ENCODE measurements around the gene MSS51. TPM values are rescaled to one million over a fixed set of nuclear protein-coding genes. Genes with fewer than 3 reads are reported as not detected.

The MSS51 gene
- total RNA-seq, 6 experiments from 2014 or later: 0.31 to 0.66 (median 0.50) TPM

DNA sequence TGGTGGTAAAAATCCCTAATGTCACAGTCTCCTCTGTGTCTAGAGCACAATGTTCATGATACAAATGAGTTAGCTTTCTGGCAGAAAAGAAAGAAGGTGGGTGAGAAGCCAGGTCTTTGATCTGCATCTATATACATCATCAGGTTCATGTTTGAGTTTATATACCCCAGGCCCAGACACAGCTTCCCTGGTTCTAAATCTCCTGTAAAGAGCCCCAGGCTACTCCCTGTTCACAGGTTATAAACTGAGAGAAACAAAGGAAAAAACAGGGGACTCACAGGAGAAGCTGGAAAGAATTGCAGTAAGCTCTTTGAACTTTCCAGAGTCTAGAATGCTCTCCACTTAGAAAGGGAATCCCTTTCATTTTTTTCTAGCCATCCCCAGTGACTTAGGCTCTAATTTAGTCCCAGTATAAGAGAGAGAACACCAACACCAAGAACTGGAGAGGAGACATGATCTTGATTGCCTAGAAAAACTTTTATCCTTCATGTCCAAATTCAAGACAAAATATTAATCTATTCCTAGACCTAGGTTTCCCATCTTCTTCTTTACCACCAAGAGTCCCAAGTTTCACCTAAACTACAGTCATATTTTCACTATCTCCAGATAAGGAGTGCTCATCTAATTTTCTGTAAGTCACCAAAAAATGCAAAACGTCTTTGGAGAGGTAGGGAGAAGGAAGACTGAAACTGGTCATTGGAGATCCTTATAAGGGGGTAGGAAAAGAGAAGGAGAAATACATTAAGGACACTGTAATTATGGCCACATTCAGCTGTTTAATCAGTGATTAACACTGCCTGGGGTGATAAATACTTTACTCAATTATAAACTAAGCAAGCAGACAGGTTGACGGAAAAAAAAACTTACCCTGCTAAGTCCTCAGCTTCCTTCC, 469 bp downstream of the MSS51 start:
- Mint-ChIP-seq H3K9me3 (no peaks in the 10 kb centered on the region), H3K27me3 (ENCODE audit: insufficient read depth) (no peaks in the 10 kb centered on the region), H3K36me3 (ENCODE audit: low read depth) (peaks cover 17% of the 10 kb centered on the region), H3K27ac (no peak overlapping the region), H3K4me3 (no peak overlapping the region), H3K4me1 (ENCODE audit: low read depth) (no peaks in the 10 kb centered on the region)
- TF ChIP-seq, protein P1, sequence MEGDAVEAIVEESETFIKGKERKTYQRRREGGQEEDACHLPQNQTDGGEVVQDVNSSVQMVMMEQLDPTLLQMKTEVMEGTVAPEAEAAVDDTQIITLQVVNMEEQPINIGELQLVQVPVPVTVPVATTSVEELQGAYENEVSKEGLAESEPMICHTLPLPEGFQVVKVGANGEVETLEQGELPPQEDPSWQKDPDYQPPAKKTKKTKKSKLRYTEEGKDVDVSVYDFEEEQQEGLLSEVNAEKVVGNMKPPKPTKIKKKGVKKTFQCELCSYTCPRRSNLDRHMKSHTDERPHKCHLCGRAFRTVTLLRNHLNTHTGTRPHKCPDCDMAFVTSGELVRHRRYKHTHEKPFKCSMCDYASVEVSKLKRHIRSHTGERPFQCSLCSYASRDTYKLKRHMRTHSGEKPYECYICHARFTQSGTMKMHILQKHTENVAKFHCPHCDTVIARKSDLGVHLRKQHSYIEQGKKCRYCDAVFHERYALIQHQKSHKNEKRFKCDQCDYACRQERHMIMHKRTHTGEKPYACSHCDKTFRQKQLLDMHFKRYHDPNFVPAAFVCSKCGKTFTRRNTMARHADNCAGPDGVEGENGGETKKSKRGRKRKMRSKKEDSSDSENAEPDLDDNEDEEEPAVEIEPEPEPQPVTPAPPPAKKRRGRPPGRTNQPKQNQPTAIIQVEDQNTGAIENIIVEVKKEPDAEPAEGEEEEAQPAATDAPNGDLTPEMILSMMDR (IDR thresholded peaks at IDR 0.05): no peak
- DNase-seq: no peak

DNA sequence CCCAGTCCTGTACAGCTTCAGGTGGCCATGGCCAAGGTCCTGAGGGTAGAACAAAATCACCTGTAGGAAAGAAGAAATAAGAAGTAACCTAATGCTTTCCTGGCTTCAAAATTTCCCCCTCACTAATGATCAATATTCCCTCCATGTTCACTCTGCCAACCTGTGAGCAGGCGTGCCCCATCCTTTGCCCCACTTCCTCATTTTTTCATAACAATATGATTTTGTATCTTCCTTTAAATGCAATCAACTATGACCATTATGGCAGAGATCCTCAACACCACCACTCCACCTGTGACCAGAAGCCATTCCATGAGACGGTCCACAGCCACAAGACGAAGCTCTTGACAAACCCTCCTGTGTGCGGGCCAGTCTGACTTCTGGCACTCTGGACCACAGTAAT, 7.0 kb downstream of the MSS51 start:
- DNase-seq: no peak
- H3K27ac Mint-ChIP-seq: no peak overlapping the region
- H3K9me3 Mint-ChIP-seq: no peaks in the 10 kb centered on the region
- H3K4me1 Mint-ChIP-seq (ENCODE audit: low read depth): no peaks in the 10 kb centered on the region
- peaks cover 40% of the 10 kb centered on the region for H3K36me3 Mint-ChIP-seq (ENCODE audit: low read depth)
- H3K4me3 Mint-ChIP-seq: no peak overlapping the region
- TF ChIP-seq, protein P1 (IDR thresholded peaks at IDR 0.05): no peak
- no peaks in the 10 kb centered on the region; the same call in 1 of the 2 replicates for H3K27me3 Mint-ChIP-seq (ENCODE audit: insufficient read depth)

DNA sequence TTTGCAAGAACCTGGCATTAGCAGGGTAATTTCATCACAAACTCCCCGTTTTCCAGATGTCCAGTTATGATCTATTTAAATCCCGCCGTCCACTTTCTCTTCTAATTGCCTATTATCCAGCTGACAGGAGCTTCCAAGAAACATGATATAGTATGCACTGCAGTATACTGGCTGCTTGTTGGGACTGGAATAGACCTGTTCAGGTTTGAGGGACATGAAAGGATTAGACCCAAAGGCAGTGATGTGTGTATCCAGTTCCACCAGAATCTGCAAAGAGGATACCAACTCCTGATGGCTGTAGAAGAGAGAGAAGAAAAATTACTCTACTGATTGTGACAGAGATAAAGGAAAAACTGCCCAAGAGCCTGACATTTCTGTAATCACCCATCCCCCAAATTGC, 8.9 kb downstream of the MSS51 start:
- peaks cover 44% of the 10 kb centered on the region for H3K36me3 Mint-ChIP-seq (ENCODE audit: low read depth)
- TF ChIP-seq, protein P1 (IDR thresholded peaks at IDR 0.05): no peak
- no peaks in the 10 kb centered on the region for H3K9me3 Mint-ChIP-seq
- no peak overlapping the region for H3K27ac Mint-ChIP-seq
- no peak overlapping the region for H3K4me3 Mint-ChIP-seq
- H3K27me3 Mint-ChIP-seq (ENCODE audit: insufficient read depth): no peaks in the 10 kb centered on the region; the same call in 1 of the 2 replicates
- no peak for DNase-seq
- peaks cover 9% of the 10 kb centered on the region for H3K4me1 Mint-ChIP-seq (ENCODE audit: low read depth)

DNA sequence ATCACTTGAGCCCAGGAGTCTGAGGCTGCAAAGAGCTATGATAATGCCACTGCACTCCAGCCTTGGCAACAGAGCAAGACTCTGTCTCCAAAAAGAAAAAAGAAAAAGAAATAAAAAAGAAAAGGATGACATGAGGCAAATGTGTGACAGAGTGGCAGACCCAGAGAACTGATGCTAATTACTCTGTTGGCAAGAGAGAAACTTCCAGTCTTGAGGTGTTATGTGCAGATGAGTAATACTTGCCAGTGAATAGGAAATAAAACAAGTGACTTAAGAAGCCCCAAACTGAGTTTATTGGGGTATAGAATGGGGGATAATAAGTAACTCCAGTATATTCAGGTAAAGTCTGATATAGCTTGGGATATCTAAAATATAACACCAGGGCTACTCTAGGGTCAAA, 10.1 kb downstream of the MSS51 start:
- H3K4me1 Mint-ChIP-seq (ENCODE audit: low read depth): peaks cover 12% of the 10 kb centered on the region
- H3K27ac Mint-ChIP-seq: no peak overlapping the region
- TF ChIP-seq, protein P1 (IDR thresholded peaks at IDR 0.05): no peak
- H3K4me3 Mint-ChIP-seq: no peak overlapping the region
- DNase-seq: no peak
- peaks cover 44% of the 10 kb centered on the region for H3K36me3 Mint-ChIP-seq (ENCODE audit: low read depth)
- H3K9me3 Mint-ChIP-seq: no peaks in the 10 kb centered on the region
- no peaks in the 10 kb centered on the region; the same call in 1 of the 2 replicates for H3K27me3 Mint-ChIP-seq (ENCODE audit: insufficient read depth)

DNA sequence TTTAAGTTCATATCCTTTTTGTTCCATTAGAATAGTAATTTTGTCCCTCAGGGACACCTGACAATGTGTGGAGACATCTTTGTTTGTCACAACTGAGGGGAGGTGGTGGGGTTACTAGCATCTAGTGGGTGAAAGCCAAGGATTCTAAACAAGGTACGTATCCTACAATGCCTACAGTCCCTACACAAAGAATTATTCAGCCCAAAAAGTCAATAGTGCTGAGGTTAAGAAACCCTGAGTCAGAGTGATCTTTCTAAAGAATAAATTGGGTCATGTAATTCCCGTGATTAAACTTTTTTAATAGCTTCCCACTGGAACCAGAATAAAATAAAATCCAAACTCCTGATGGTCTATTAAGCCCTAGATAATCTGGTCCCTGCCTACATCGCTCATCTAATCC, 16.8 kb downstream of the MSS51 start:
- TF ChIP-seq, protein P1 (IDR thresholded peaks at IDR 0.05): no peak
- Mint-ChIP-seq H3K9me3 (no peaks in the 10 kb centered on the region), H3K27ac (no peak overlapping the region)

More for the DNA sequence above, 16.8 kb downstream of the MSS51 start:
- peaks cover 43% of the 10 kb centered on the region for H3K4me1 Mint-ChIP-seq (ENCODE audit: low read depth)
- H3K4me3 Mint-ChIP-seq: no peak overlapping the region
- H3K36me3 Mint-ChIP-seq (ENCODE audit: low read depth): peaks cover 4% of the 10 kb centered on the region; the same call in 1 of the 2 replicates
- H3K27me3 Mint-ChIP-seq (ENCODE audit: insufficient read depth): no peaks in the 10 kb centered on the region; the same call in none of the 2 replicates
- no peak for DNase-seq
